Measurements from ENCODE around the gene MS4A14.
A peak's percentile ranks its signal among the peaks of the same experiment; 100 is the strongest.
"Not testable (repeated sequence)": the region's sequence is repeated elsewhere in the genome, so short reads cannot be mapped to it uniquely, and the experiment has no call there.

Gene MS4A14

GRCh38 chr11:60394666-60395380 lies 1.4 kb upstream of the MS4A14 start:
- Mint-ChIP-seq H3K36me3 (ENCODE audit: insufficient read depth) (peaks cover 2% of the 10 kb centered on the region), H3K4me1 (no peaks in the 10 kb centered on the region), H3K4me3 (no peak overlapping the region), H3K9me3 (no peaks in the 10 kb centered on the region), H3K27me3 (peaks cover 20% of the 10 kb centered on the region), H3K27ac (ENCODE audit: low read depth) (no peak overlapping the region)
- DNase-seq (ENCODE audit: low spot score in 2 of 2) (no peak), ATAC-seq (replicated peaks; ENCODE audit: extremely low read depth, poor library complexity, severe bottlenecking) (no peak)

DNA sequence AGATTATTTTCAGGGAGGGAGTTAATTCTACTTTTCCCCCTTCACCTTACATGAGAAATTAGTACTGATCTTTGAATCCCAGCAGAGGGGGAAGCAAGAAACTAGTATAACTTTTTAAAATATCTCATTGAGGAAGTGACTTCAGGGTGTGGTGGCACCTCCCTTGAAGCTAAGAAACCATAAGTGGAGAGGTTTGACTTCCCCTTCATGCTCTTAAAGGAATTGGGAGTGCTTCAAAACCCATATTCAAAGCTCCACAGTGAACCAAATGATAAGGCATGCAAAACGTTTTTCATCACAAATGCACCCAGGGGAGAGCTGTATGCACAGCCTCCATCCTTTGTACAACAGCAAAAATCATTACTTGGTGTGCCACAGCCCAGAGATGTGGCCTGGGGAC lies 540 bp downstream of the MS4A14 start:
- no peak for ATAC-seq (replicated peaks; ENCODE audit: extremely low read depth, poor library complexity, severe bottlenecking)
- Mint-ChIP-seq H3K27me3 (peaks cover 20% of the 10 kb centered on the region), H3K4me1 (no peaks in the 10 kb centered on the region), H3K4me3 (no peak overlapping the region), H3K36me3 (ENCODE audit: insufficient read depth) (peaks cover 2% of the 10 kb centered on the region), H3K27ac (ENCODE audit: low read depth) (no peak overlapping the region), H3K9me3 (no peaks in the 10 kb centered on the region)
- no peak for DNase-seq (ENCODE audit: low spot score in 2 of 2)

GRCh38 chr11:60420015-60420414 lies 23.8 kb downstream of the MS4A14 start:
- no peaks in the 10 kb centered on the region for H3K36me3 Mint-ChIP-seq (ENCODE audit: insufficient read depth)
- H3K4me3 Mint-ChIP-seq = no peak overlapping the region
- peaks cover 51% of the 10 kb centered on the region for H3K27me3 Mint-ChIP-seq
- H3K9me3 Mint-ChIP-seq = peaks cover 6% of the 10 kb centered on the region
- H3K27ac Mint-ChIP-seq (ENCODE audit: low read depth) = no peak overlapping the region
- H3K4me1 Mint-ChIP-seq = no peaks in the 10 kb centered on the region
- ATAC-seq (replicated peaks; ENCODE audit: extremely low read depth, poor library complexity, severe bottlenecking) = no peak
- no peak for DNase-seq (ENCODE audit: low spot score in 2 of 2)

GRCh38 chr11:60422609-60423008 lies 26.4 kb downstream of the MS4A14 start:
- Mint-ChIP-seq H3K27ac (ENCODE audit: low read depth) (no peak overlapping the region), H3K36me3 (ENCODE audit: insufficient read depth) (no peaks in the 10 kb centered on the region)

DNA sequence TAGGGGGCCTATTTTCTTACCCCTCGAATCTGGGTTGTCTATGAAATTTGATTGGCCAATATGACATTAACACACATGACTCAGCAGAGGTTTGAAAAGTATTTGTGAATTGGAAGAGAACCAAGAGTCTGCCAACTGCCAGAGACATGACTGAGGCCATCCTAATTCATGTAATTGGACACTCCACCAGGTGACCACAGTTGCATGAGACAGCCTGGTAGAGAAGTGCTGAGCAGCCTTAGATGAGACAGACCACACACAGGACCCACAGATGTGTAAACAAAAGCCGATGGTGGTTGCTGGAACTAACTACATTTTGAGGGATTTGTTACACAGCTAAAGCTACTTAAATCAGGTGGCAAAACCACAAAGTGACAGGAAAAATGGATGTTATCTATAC lies 32.3 kb downstream of the MS4A14 start:
- H3K36me3 Mint-ChIP-seq (ENCODE audit: insufficient read depth) = no peaks in the 10 kb centered on the region
- DNase-seq (ENCODE audit: low spot score in 2 of 2) = no peak
- no peaks in the 10 kb centered on the region for H3K9me3 Mint-ChIP-seq
- H3K4me1 Mint-ChIP-seq = no peaks in the 10 kb centered on the region
- no peak overlapping the region for H3K4me3 Mint-ChIP-seq
- no peak overlapping the region for H3K27ac Mint-ChIP-seq (ENCODE audit: low read depth)
- ATAC-seq (replicated peaks; ENCODE audit: extremely low read depth, poor library complexity, severe bottlenecking) = no peak
- peaks cover 65% of the 10 kb centered on the region for H3K27me3 Mint-ChIP-seq

More at GRCh38 chr11:60422609-60423008, 26.4 kb downstream of the MS4A14 start:
- no peak overlapping the region for H3K4me3 Mint-ChIP-seq
- no peaks in the 10 kb centered on the region for H3K4me1 Mint-ChIP-seq
- DNase-seq (ENCODE audit: low spot score in 2 of 2) = no peak
- ATAC-seq (replicated peaks; ENCODE audit: extremely low read depth, poor library complexity, severe bottlenecking) = no peak
- H3K9me3 Mint-ChIP-seq = peaks cover 6% of the 10 kb centered on the region
- peaks cover 58% of the 10 kb centered on the region for H3K27me3 Mint-ChIP-seq

- H3K4me1 Mint-ChIP-seq = no peaks in the 10 kb centered on the region
- H3K9me3 Mint-ChIP-seq = no peaks in the 10 kb centered on the region
- H3K4me3 Mint-ChIP-seq = no peak within 1 kb of the TSS
- H3K27ac Mint-ChIP-seq (ENCODE audit: low read depth) = no peak within 1 kb of the TSS
- ATAC-seq (replicated peaks; ENCODE audit: extremely low read depth, poor library complexity, severe bottlenecking) (no peak), DNase-seq (ENCODE audit: low spot score in 2 of 2) (no peak)
- peaks cover 65% of the 10 kb centered on the region for H3K27me3 Mint-ChIP-seq
- no peaks in the 10 kb centered on the region for H3K36me3 Mint-ChIP-seq (ENCODE audit: insufficient read depth)
Measured at GRCh38 chr11:60429272-60429671, 33.0 kb downstream of the MS4A14 start, which contains the start of gene MS4A5. Gene MS4A5 (plus strand): TSS chr11:60429572. CDS start chr11:60429675, 103 bp downstream.

DNA sequence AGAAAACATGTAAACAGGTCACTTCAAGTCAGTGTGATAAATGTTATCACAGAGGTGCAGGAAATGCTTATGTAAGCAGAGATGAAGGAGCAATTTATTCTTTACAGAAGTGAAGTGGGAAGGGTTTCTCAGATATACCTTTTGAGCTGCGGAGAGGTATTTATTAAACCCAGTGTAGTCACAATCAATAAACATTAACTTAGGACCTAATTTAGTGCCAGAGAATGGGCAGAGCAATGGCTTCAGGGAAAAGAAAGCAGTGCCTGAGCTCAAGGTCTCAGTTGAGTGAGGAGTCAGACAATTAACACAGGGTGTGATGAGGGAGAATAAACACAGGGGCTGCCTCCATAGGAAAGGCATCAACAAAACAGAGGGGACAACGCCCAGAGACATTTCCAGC lies 35.0 kb downstream of the MS4A14 start:
- H3K4me3 Mint-ChIP-seq = no peak overlapping the region
- H3K27me3 Mint-ChIP-seq = peaks cover 49% of the 10 kb centered on the region
- no peak overlapping the region for H3K27ac Mint-ChIP-seq (ENCODE audit: low read depth)
- H3K4me1 Mint-ChIP-seq = no peaks in the 10 kb centered on the region
- H3K9me3 Mint-ChIP-seq = no peaks in the 10 kb centered on the region
- no peaks in the 10 kb centered on the region for H3K36me3 Mint-ChIP-seq (ENCODE audit: insufficient read depth)
- DNase-seq (ENCODE audit: low spot score in 2 of 2) (no peak), ATAC-seq (replicated peaks; ENCODE audit: extremely low read depth, poor library complexity, severe bottlenecking) (no peak)

DNA sequence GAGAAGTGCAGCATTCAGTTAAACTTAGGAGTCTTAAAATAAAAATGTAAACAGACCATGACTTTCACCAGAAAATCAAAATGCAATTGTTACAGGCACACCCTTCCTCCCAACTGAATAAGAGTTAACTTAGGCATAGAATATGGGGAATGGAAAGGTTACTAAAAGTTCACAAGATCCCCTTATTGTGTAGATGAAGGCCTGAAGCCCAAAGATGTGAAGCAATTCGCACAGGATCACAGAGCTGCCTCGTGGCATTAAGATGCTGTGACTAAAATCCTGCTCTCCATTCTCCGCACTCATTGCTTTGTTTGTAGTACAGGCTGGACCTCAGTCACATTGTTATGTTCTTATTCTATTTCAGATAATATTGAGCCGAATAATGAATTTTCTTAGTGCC lies 37.1 kb downstream of the MS4A14 start:
- Mint-ChIP-seq H3K27me3 (peaks cover 32% of the 10 kb centered on the region), H3K4me3 (no peak overlapping the region), H3K36me3 (ENCODE audit: insufficient read depth) (no peaks in the 10 kb centered on the region), H3K9me3 (no peaks in the 10 kb centered on the region), H3K27ac (ENCODE audit: low read depth) (peak overlapping the region; percentile 60), H3K4me1 (no peaks in the 10 kb centered on the region)
- ATAC-seq (replicated peaks; ENCODE audit: extremely low read depth, poor library complexity, severe bottlenecking) (no peak), DNase-seq (ENCODE audit: low spot score in 2 of 2) (no peak)

- H3K9me3 Mint-ChIP-seq = no peaks in the 10 kb centered on the region
- peaks cover 16% of the 10 kb centered on the region for H3K4me1 Mint-ChIP-seq
- H3K27ac Mint-ChIP-seq (ENCODE audit: low read depth) = peak overlapping the region; percentile 92
- H3K36me3 Mint-ChIP-seq (ENCODE audit: insufficient read depth) = no peaks in the 10 kb centered on the region
- peak overlapping the region; percentile 81 for H3K4me3 Mint-ChIP-seq
- H3K27me3 Mint-ChIP-seq = no peaks in the 10 kb centered on the region
- DNase-seq (ENCODE audit: low spot score in 2 of 2) = no peak
- ATAC-seq (replicated peaks; ENCODE audit: extremely low read depth, poor library complexity, severe bottlenecking) = no peak
Measured at GRCh38 chr11:60447070-60447469, 50.8 kb downstream of the MS4A14 start.

GRCh38 chr11:60447846-60448245 lies 51.6 kb downstream of the MS4A14 start:
- H3K9me3 Mint-ChIP-seq = no peaks in the 10 kb centered on the region
- H3K36me3 Mint-ChIP-seq (ENCODE audit: insufficient read depth) = no peaks in the 10 kb centered on the region
- H3K4me1 Mint-ChIP-seq = peaks cover 16% of the 10 kb centered on the region
- ATAC-seq (replicated peaks; ENCODE audit: extremely low read depth, poor library complexity, severe bottlenecking) = no peak
- H3K27me3 Mint-ChIP-seq = no peaks in the 10 kb centered on the region
- DNase-seq (ENCODE audit: low spot score in 2 of 2) = no peak
- H3K4me3 Mint-ChIP-seq = no peak overlapping the region
- no peak overlapping the region for H3K27ac Mint-ChIP-seq (ENCODE audit: low read depth)

DNA sequence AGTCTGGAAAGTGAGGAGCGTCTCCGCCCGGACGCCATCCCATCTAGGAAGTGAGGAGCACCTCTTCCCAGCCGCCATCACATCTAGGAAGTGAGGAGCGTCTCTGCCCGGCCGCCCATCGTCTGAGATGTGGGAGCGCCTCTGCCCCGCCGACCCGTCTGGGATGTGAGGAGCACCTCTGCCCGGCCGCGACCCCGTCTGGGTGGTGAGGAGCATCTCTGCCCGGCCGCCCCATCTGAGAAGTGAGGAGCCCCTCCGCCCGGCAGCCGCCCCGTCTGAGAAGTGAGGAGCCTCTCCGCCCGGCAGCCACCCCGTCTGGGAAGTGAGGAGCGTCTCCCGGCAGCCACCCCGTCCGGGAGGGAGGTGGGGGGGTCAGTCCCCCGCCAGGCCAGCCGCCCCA lies 54.9 kb downstream of the MS4A14 start:
- DNase-seq (ENCODE audit: low spot score in 2 of 2); H3K36me3 Mint-ChIP-seq (ENCODE audit: insufficient read depth); H3K27me3 Mint-ChIP-seq; H3K4me3 Mint-ChIP-seq; H3K9me3 Mint-ChIP-seq; ATAC-seq (replicated peaks; ENCODE audit: extremely low read depth, poor library complexity, severe bottlenecking); H3K27ac Mint-ChIP-seq (ENCODE audit: low read depth): not testable (repeated sequence)
- peaks cover 31% of the 10 kb centered on the region for H3K4me1 Mint-ChIP-seq

GRCh38 chr11:60454212-60454611 lies 58.0 kb downstream of the MS4A14 start:
- peak overlapping the region; percentile 68 for H3K27ac Mint-ChIP-seq (ENCODE audit: low read depth)
- H3K9me3 Mint-ChIP-seq = no peaks in the 10 kb centered on the region
- peaks cover 39% of the 10 kb centered on the region for H3K4me1 Mint-ChIP-seq
- peaks cover 2% of the 10 kb centered on the region for H3K36me3 Mint-ChIP-seq (ENCODE audit: insufficient read depth)
- DNase-seq (ENCODE audit: low spot score in 2 of 2) = no peak
- ATAC-seq (replicated peaks; ENCODE audit: extremely low read depth, poor library complexity, severe bottlenecking) = no peak
- H3K27me3 Mint-ChIP-seq = no peaks in the 10 kb centered on the region
- H3K4me3 Mint-ChIP-seq = no peak overlapping the region

DNA sequence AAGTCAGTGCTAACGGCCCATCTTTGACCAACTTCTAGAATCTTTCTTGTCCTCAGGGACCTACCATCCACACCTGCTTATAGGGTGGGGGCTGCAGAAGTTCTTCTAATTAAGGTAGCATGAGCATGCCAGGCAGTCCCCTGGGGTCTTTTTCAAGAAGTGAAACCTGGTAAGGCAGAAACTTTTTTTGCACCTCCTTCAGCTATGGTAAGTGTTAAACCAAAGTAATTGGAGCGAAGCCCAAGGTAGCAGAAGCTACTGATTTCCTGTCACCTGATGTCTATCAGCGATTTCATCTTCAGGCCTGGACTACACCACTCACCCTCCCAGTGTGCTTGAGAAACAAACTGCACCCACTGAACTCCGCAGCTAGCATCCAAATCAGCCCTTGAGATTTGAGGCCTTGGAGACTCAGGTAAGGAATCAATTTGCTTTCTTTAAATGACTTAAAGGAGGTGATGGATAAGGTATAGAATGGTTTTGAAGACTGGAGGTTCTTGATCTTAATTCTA lies 59.3 kb downstream of the MS4A14 start, which contains the start of gene MS4A1:
MS4A1 (plus strand) TSS at position 317 of the 512 bp plus-strand sequence. CDS start 6,528 bp downstream, outside the sequence.
- H3K27ac Mint-ChIP-seq (ENCODE audit: low read depth) = peak within 1 kb of the TSS; percentile 68
- ATAC-seq (replicated peaks; ENCODE audit: extremely low read depth, poor library complexity, severe bottlenecking) (peak; percentile 98), DNase-seq (ENCODE audit: low spot score in 2 of 2) (peak in 1 of 2 donors; percentile 16)
- peaks cover 2% of the 10 kb centered on the region for H3K36me3 Mint-ChIP-seq (ENCODE audit: insufficient read depth)
- peaks cover 39% of the 10 kb centered on the region for H3K4me1 Mint-ChIP-seq
- H3K27me3 Mint-ChIP-seq = no peaks in the 10 kb centered on the region
- peak within 1 kb of the TSS; percentile 53 for H3K4me3 Mint-ChIP-seq
- no peaks in the 10 kb centered on the region for H3K9me3 Mint-ChIP-seq

All from central memory CD8-positive, alpha-beta T cell (primary cell).